NCI-H2029 (cell line): ENCODE data around the gene ADCY7.
"Not testable (repeated sequence)": the region's sequence is repeated elsewhere in the genome, so short reads cannot be mapped to it uniquely, and the experiment has no call there.

Experiments used
- DNase-seq: peaks from one replicate; lab custom pipeline; 2025; lab: John Stamatoyannopoulos, UW

Gene ADCY7

GRCh38 chr16:50266337-50267091, at the start of gene ADCY7:
ADCY7 (plus strand) TSS chr16:50266551; CDS start chr16:50288180, 21,629 bp downstream.
- no peak for DNase-seq

- DNase-seq = no peak
Observed at GRCh38 chr16:50219402-50219975, 46.9 kb upstream of the ADCY7 start.

GRCh38 chr16:50224286-50224685, 42.1 kb upstream of the ADCY7 start:
- no peak for DNase-seq

GRCh38 chr16:50227120-50227519, 39.2 kb upstream of the ADCY7 start:
- no peak for DNase-seq

GRCh38 chr16:50227665-50228064, 38.7 kb upstream of the ADCY7 start:
- DNase-seq = no peak

GRCh38 chr16:50228364-50228868, 37.9 kb upstream of the ADCY7 start:
- no peak for DNase-seq

- DNase-seq = no peak
Observed at GRCh38 chr16:50229149-50229726, 37.1 kb upstream of the ADCY7 start.

- no peak for DNase-seq
Observed at GRCh38 chr16:50234771-50235556, 31.4 kb upstream of the ADCY7 start.

GRCh38 chr16:50235581-50235980, 30.8 kb upstream of the ADCY7 start:
- DNase-seq = no peak

GRCh38 chr16:50238314-50238713, 28.0 kb upstream of the ADCY7 start:
- no peak for DNase-seq

- DNase-seq = no peak
Observed at GRCh38 chr16:50238868-50239301, 27.5 kb upstream of the ADCY7 start.

- DNase-seq = not testable (repeated sequence)
Observed at GRCh38 chr16:50243024-50243423, 23.3 kb upstream of the ADCY7 start.

GRCh38 chr16:50244140-50244503, 22.2 kb upstream of the ADCY7 start:
- DNase-seq = no peak

- DNase-seq = no peak
Observed at GRCh38 chr16:50244504-50245416, 21.6 kb upstream of the ADCY7 start.

- DNase-seq = no peak
Observed at GRCh38 chr16:50245417-50246298, 20.7 kb upstream of the ADCY7 start.

- DNase-seq = no peak
Observed at GRCh38 chr16:50246299-50247122, 19.8 kb upstream of the ADCY7 start.

- DNase-seq = no peak
Observed at GRCh38 chr16:50247123-50247905, 19.0 kb upstream of the ADCY7 start.

GRCh38 chr16:50247906-50248608, 18.3 kb upstream of the ADCY7 start:
- DNase-seq = no peak
